ENCODE measurements around the gene RCAN3.

- TF ChIP-seq EZH2 (IDR thresholded peaks at IDR 0.05; ENCODE audit: borderline replicate concordance, low read length) (no peak), CTCF (conservative IDR thresholded peaks at IDR 0.05 in 1 of 2, IDR thresholded peaks at IDR 0.05 in 1 of 2; ENCODE audit: extremely low read depth in 1 of 2, insufficient read depth in 1 of 2, low read depth in 1 of 2, low read length in 2 of 2) (no peak)
These were observed 60.0 kb downstream of the RCAN3 start for GRCh38 chr1:24562625-24563024.
